BLaER1 treated with 17β-estradiol and CSF1 and Interleukin-3, amounts not matched to agents 10 nM and 100 nM (cell line): Measurements from ENCODE around the gene BLACAT1.

ENCODE experiments used
- H3K27ac ChIP-seq, 11 experiments: shearing (Covaris generic); formaldehyde crosslinking; 2 replicates each; pipeline ENCODE4 v1.8.1; 2022
- H3K27me3 ChIP-seq, 11 experiments: shearing (Covaris generic); formaldehyde crosslinking; 2 replicates each; pipeline ENCODE4 v1.8.1; 2022
- H3K36me3 ChIP-seq, 11 experiments: shearing (Covaris generic); formaldehyde crosslinking; 2 replicates each; pipeline ENCODE4 v1.8.1; 2022
- H3K4me1 ChIP-seq, 10 experiments: shearing (Covaris generic); formaldehyde crosslinking; 2 replicates each; pipeline ENCODE4 v1.8.1; 2022
- H3K4me2 ChIP-seq, 11 experiments: shearing (Covaris generic); formaldehyde crosslinking; 2 replicates each; pipeline ENCODE4 v1.8.1; 2022
- H3K4me3 ChIP-seq, 10 experiments: shearing (Covaris generic); formaldehyde crosslinking; 2 replicates each; pipeline ENCODE4 v1.8.1; 2022
- H3K9ac ChIP-seq, 11 experiments: shearing (Covaris generic); formaldehyde crosslinking; 2 replicates each; pipeline ENCODE4 v1.8.1; 2022
- H3K9me3 ChIP-seq, 11 experiments: shearing (Covaris generic); formaldehyde crosslinking; replicated peaks in 1 of 11; 2 replicates each; pipeline ENCODE4 v1.8.1; 2022
- H4K20me1 ChIP-seq, 11 experiments: shearing (Covaris generic); formaldehyde crosslinking; 2 replicates each; pipeline ENCODE4 v1.8.1; 2022
- Cebpa-rat ChIP-seq, 11 experiments: shearing (Covaris generic); IDR thresholded peaks; 2 replicates each; pipeline ENCODE4 v1.8.1; 2022

BLACAT1 gene

GRCh38 chr1:205441716-205442050 lies 14.2 kb downstream of the BLACAT1 start:
- TF ChIP-seq Cebpa-rat (IDR thresholded peaks at IDR 0.05) = no peak
- Histone ChIP-seq H3K9me3 (no peaks in the 10 kb centered on the region), H3K27ac (peak overlapping the region in 7 of 11 experiments; percentile 47 to 79 (median 69); a peak in 10 of 22 replicates), H4K20me1 (peaks cover 0 to 57% (median 0%) of the 10 kb centered on the region in 11 experiments; a peak in 4 of 22 replicates), H3K27me3 (peaks cover 0 to 25% (median 12%) of the 10 kb centered on the region in 11 experiments; a peak in 13 of 22 replicates), H3K4me1 (peaks cover 43 to 68% (median 58%) of the 10 kb centered on the region in 10 experiments), H3K36me3 (no peaks in the 10 kb centered on the region), H3K4me3 (peak overlapping the region in 5 of 10 experiments; percentile 28 to 49 (median 40); a peak in 3 of 20 replicates), H3K4me2 (peak overlapping the region; percentile 77 to 97 (median 87)), H3K9ac (peak overlapping the region in 8 of 11 experiments; percentile 1 to 68 (median 42); a peak in 6 of 22 replicates)

GRCh38 chr1:205441318-205441633 lies 14.6 kb downstream of the BLACAT1 start:
- Histone ChIP-seq H3K4me2 (peak overlapping the region; percentile 77 to 97 (median 87)), H3K27me3 (peaks cover 0 to 24% (median 12%) of the 10 kb centered on the region in 11 experiments; a peak in 13 of 22 replicates), H3K9me3 (no peaks in the 10 kb centered on the region), H4K20me1 (peaks cover 0 to 56% (median 0%) of the 10 kb centered on the region in 11 experiments; a peak in 4 of 22 replicates), H3K4me3 (peak overlapping the region in 8 of 10 experiments; percentile 13 to 49 (median 32); a peak in 9 of 20 replicates), H3K4me1 (peaks cover 43 to 68% (median 59%) of the 10 kb centered on the region in 10 experiments), H3K36me3 (no peaks in the 10 kb centered on the region), H3K27ac (peak overlapping the region in 7 of 11 experiments; percentile 47 to 79 (median 69); a peak in 14 of 22 replicates), H3K9ac (peak overlapping the region in 9 of 11 experiments; percentile 40 to 71 (median 64); a peak in 16 of 22 replicates)
- TF ChIP-seq Cebpa-rat (IDR thresholded peaks at IDR 0.05) = no peak

GRCh38 chr1:205440476-205441317 lies 15.1 kb downstream of the BLACAT1 start:
- peaks cover 44 to 69% (median 63%) of the 10 kb centered on the region in 10 experiments for H3K4me1 ChIP-seq
- peak overlapping the region; percentile 77 to 97 (median 87) for H3K4me2 ChIP-seq
- peaks cover 0 to 60% (median 0%) of the 10 kb centered on the region in 11 experiments; a peak in 4 of 22 replicates for H4K20me1 ChIP-seq
- H3K27me3 ChIP-seq = peaks cover 0 to 18% (median 9%) of the 10 kb centered on the region in 11 experiments; a peak in 13 of 22 replicates
- TF ChIP-seq Cebpa-rat (IDR thresholded peaks at IDR 0.05) = no peak
- H3K9me3 ChIP-seq = no peaks in the 10 kb centered on the region
- no peaks in the 10 kb centered on the region for H3K36me3 ChIP-seq
- peak overlapping the region in 9 of 11 experiments; percentile 47 to 79 (median 66); a peak in 18 of 22 replicates for H3K27ac ChIP-seq
- peak overlapping the region in 8 of 10 experiments; percentile 13 to 49 (median 32); a peak in 12 of 20 replicates for H3K4me3 ChIP-seq
- peak overlapping the region in 9 of 11 experiments; percentile 40 to 71 (median 64); a peak in 18 of 22 replicates for H3K9ac ChIP-seq

- peak overlapping the region in 9 of 11 experiments; percentile 47 to 79 (median 66); a peak in 18 of 22 replicates for H3K27ac ChIP-seq
- peak overlapping the region; percentile 77 to 97 (median 87) for H3K4me2 ChIP-seq
- H3K9ac ChIP-seq = peak overlapping the region in 9 of 11 experiments; percentile 40 to 71 (median 64); a peak in 14 of 22 replicates
- TF ChIP-seq Cebpa-rat (IDR thresholded peaks at IDR 0.05) = no peak
- peaks cover 0 to 63% (median 0%) of the 10 kb centered on the region in 11 experiments; a peak in 4 of 22 replicates for H4K20me1 ChIP-seq
- no peaks in the 10 kb centered on the region for H3K9me3 ChIP-seq
- H3K27me3 ChIP-seq = peaks cover 0 to 12% (median 4%) of the 10 kb centered on the region in 11 experiments; a peak in 13 of 22 replicates
- no peaks in the 10 kb centered on the region for H3K36me3 ChIP-seq
- H3K4me3 ChIP-seq = no peak overlapping the region; a peak in 1 of 20 replicates
- peaks cover 50 to 71% (median 65%) of the 10 kb centered on the region in 10 experiments for H3K4me1 ChIP-seq
Observed at GRCh38 chr1:205440121-205440475, 15.7 kb downstream of the BLACAT1 start.

- H3K36me3 ChIP-seq = no peaks in the 10 kb centered on the region
- H3K4me2 ChIP-seq = peak overlapping the region; percentile 71 to 97 (median 87)
- H3K4me1 ChIP-seq = peaks cover 54 to 75% (median 64%) of the 10 kb centered on the region in 10 experiments
- 0 out of 22 replicates have a peak, but pooled peaks cover 0 to 4% (median 0%) of the 10 kb centered on the region in 11 experiments for H3K27me3 ChIP-seq
- peak overlapping the region in 1 of 11 experiments; percentile 79; a peak in 1 of 22 replicates for H3K27ac ChIP-seq
- TF ChIP-seq Cebpa-rat (IDR thresholded peaks at IDR 0.05) = no peak
- H3K4me3 ChIP-seq = no peak overlapping the region
- 0 out of 22 replicates have a peak overlapping the region, but pooled peaks of 1 of the 11 experiments have one; percentile 1 for H3K9ac ChIP-seq
- H4K20me1 ChIP-seq = peaks cover 0 to 51% (median 0%) of the 10 kb centered on the region in 11 experiments; a peak in 4 of 22 replicates
- no peaks in the 10 kb centered on the region for H3K9me3 ChIP-seq
Observed at GRCh38 chr1:205438213-205439158, 17.4 kb downstream of the BLACAT1 start.

GRCh38 chr1:205437570-205437969 lies 18.3 kb downstream of the BLACAT1 start:
- Histone ChIP-seq H4K20me1 (peaks cover 0 to 47% (median 0%) of the 10 kb centered on the region in 11 experiments; a peak in 4 of 22 replicates), H3K36me3 (no peaks in the 10 kb centered on the region), H3K9me3 (no peaks in the 10 kb centered on the region), H3K9ac (no peak overlapping the region), H3K4me3 (no peak overlapping the region), H3K4me1 (peaks cover 54 to 70% (median 60%) of the 10 kb centered on the region in 10 experiments), H3K27me3 (0 out of 22 replicates have a peak, but pooled peaks cover 0 to 4% (median 0%) of the 10 kb centered on the region in 11 experiments), H3K27ac (no peak overlapping the region), H3K4me2 (peak overlapping the region in 3 of 11 experiments; percentile 84 to 90 (median 87); a peak in 2 of 22 replicates)
- TF ChIP-seq Cebpa-rat (IDR thresholded peaks at IDR 0.05) = no peak

GRCh38 chr1:205436776-205437410 lies 19.0 kb downstream of the BLACAT1 start:
- Histone ChIP-seq H3K27me3 (no peaks in the 10 kb centered on the region), H4K20me1 (peaks cover 0 to 40% (median 0%) of the 10 kb centered on the region in 11 experiments; a peak in 4 of 22 replicates), H3K36me3 (no peaks in the 10 kb centered on the region), H3K27ac (no peak overlapping the region), H3K4me1 (peaks cover 47 to 63% (median 54%) of the 10 kb centered on the region in 10 experiments), H3K4me3 (no peak overlapping the region), H3K9ac (no peak overlapping the region), H3K4me2 (0 out of 22 replicates have a peak overlapping the region, but pooled peaks of 1 of the 11 experiments have one; percentile 3), H3K9me3 (no peaks in the 10 kb centered on the region)
- TF ChIP-seq Cebpa-rat (IDR thresholded peaks at IDR 0.05) = no peak
